Activated CD8-positive, alpha-beta memory T cell treated with anti-CD3 and anti-CD28 coated beads for 24 hours (primary cell): ENCODE measurements around the gene MCOLN2.

Experiments
- DNase-seq: peaks from one replicate; pipeline ENCODE4 v3.0.0-alpha.2; 2020

MCOLN2 gene

GRCh38 chr1:84982395-84982794 lies 14.5 kb downstream of the MCOLN2 start:
- no peak for DNase-seq

GRCh38 chr1:84975035-84975434 lies 21.9 kb downstream of the MCOLN2 start:
- DNase-seq = no peak

- peak; percentile 61 for DNase-seq
Observed at GRCh38 chr1:84973498-84974334, 23.2 kb downstream of the MCOLN2 start.

- DNase-seq = no peak
Observed at GRCh38 chr1:84972377-84972987, 24.4 kb downstream of the MCOLN2 start.

- no peak for DNase-seq
Observed at GRCh38 chr1:84971957-84972356, 25.0 kb downstream of the MCOLN2 start.

DNA sequence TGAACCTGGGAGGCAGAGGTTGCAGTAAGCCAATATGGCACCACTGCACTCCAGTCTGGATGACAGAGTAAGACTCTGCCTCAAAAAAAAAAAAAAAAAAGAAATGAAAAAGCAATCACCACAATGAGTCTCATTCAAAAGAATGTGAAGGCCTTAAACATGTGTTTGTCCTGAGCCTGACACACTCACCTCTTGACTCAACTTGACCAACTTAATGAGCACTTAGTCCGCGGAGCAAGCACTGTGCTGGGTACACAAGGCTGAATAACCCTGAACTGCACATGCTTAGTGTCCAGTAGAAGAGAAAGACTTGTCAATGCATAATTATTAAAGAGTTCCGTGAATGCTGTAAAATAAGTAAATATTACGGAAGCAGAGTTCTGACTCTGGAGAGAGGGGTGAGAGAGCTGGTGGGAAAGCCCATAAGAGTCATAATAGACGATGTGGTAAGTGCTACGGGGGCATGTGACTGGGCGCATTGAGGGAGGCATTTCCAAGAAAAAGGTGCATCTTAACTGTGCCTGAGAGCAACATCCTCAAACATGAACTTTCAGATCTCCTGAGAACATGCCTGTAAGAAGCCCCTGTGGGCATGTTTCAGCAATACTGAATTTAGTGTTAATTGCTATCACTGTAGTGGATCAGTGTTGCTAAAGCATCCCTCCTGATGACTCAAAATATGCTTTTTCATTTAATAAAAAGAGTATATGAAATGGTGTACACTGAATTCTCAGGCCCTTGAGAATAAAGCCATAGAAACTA lies 27.2 kb downstream of the MCOLN2 start:
- DNase-seq = no peak

GRCh38 chr1:84968865-84969264 lies 28.0 kb downstream of the MCOLN2 start:
- no peak for DNase-seq

GRCh38 chr1:84968101-84968500 lies 28.8 kb downstream of the MCOLN2 start:
- DNase-seq = no peak

GRCh38 chr1:84967666-84968065 lies 29.2 kb downstream of the MCOLN2 start:
- no peak for DNase-seq

DNA sequence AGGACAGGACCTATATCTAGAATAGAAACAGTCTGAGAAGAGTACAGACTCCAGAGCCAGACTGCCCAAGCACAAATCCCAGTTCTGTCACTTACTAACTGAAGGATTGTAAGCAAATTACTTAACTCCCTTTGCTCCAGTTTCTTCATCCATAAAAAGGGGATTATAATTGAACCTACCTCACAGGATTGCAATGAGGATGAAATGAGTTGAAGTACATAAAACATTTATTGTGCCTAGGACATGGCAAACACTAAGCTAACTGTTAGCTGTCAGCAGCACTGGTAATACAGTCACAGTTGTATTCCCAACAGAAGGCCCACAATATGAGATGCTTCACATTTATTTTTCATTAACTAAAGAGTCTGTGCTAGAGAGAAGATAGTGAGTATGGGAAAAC lies 33.9 kb downstream of the MCOLN2 start:
- no peak for DNase-seq

- no peak for DNase-seq
Observed at GRCh38 chr1:84961316-84961715, 35.6 kb downstream of the MCOLN2 start.

GRCh38 chr1:84960371-84960770 lies 36.5 kb downstream of the MCOLN2 start:
- DNase-seq = no peak

DNA sequence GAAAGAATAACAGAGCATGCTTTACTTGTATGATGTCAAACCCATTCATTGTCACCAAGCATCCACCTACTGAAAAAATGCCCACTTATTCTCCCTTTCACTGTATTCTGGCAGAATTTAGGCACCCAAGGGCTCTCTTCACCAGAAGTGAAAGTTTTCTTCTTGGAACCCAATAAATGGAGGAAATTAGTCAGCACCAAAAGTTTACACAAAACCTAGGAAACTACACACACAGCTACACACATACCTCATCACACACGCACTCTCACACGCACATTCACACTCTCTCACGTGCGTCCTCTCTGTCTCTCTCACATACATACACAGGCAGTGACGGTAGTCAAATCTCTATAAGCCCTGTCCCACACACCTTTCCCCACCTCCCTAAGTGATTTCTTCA lies 37.6 kb downstream of the MCOLN2 start:
- peak; percentile 68 for DNase-seq

GRCh38 chr1:84957966-84958365 lies 38.9 kb downstream of the MCOLN2 start:
- no peak for DNase-seq

DNA sequence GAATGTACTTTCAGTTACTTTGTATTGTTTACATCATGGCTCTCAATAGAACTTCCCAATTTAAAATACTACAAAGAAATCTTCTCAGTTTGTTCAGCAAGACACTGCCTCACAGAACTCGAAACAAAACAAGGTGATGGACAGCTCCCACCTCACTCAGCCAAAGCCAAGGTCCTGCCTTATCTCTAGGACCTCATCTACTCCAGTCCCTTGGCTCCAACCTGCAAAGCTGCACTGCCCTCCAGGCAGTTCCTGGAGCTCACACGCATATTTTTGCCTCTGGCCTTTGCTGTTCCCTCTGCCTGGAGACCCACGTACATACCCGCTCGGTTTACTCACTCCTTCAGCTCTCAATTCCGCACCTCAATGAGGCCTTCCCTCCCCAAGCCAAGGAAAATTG lies 40.3 kb downstream of the MCOLN2 start:
- DNase-seq = no peak

DNA sequence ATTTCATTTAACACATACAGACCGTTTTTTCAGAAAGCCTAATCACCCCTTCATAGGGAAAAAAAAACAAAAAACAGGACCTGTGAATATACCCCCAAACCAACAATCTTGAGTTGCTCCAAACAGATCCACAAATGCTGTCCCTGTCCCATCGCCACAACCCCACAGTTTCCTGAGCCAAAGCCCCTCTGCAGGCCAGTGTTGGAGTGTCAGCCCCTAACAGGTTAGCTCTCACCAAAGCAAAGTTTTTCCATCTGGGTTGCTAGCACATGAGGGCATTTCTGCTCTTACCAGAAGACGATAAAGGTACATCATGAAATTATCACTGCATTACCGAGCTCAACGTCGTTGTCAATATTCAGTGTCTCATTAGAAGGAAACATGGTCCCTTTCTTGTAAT lies 40.8 kb downstream of the MCOLN2 start:
- no peak for DNase-seq

DNA sequence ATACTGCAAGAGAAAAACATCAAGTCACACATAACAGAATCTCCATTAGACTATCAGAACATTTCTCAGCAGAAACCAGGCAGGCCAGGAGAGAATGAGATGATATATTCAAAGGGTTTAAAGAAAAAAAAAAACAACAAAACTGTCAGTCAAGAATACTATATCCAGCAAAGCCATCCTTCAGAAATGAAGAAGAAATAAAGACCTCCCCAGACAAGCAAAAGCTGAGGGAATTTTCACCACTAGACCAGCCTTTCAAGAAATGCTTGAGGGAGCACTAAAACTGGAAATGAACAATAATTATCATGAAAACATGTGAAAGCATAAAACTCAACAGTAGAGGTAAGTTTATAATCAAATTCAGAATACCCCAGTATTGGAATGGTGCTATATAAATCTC lies 47.2 kb downstream of the MCOLN2 start:
- no peak for DNase-seq

DNA sequence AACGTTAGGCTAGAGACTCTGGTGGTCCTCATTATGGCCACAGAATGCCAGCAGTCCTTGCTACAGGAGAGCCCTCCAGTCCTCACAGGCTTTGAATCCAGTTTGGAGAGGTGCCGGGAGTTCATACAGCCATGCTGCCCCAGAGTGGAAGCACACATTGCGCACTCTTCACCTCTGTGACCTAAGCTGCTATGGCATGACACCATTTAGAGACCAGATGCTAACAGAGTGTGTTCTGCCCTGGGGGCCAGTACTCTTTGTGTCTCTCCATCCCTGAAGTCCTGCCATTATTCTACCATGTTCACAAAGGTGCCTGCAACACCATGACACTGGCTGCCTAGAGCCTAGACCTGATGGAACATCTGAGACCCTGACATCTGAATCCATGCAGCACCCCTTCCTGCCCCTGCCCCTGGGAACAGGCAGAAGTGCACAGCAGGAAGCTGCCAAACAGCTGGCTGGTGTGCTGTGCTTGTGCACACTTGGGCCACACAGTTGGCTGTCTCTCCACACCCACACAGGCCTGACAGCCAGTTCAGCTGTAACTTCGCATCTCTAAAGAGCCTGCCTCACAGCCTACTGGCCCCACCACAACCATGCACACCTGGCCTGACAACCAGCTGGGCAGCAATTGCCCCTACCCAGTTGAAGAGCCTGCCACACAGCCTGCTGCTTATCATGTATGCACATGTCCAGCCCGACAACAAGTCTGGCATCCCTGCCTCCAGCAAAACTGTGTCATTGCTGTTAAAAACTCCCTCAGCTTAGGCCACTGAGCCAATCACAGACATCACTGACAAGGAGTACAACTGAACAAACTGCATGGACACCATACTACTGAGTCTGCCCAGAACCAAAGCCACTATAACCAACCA lies 49.1 kb downstream of the MCOLN2 start:
- no peak for DNase-seq

DNA sequence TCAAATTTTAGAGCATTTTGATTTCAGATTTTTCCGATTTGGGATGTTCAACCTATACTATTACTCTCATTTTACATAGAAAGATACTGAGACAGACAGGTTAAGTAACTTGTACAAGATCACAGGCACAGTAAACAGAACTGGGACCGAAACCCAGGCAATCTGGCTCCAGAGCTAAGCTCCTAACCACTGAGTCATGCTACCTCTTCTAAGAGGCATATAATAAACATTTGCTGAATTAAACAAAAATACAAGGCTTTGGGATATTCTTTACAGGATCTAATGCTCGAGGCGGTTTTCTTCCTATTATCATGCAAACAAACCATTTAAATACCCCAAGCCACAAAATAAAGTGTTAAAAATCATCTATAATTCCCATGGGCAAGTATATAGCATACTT lies 50.3 kb downstream of the MCOLN2 start:
- DNase-seq = no peak

DNA sequence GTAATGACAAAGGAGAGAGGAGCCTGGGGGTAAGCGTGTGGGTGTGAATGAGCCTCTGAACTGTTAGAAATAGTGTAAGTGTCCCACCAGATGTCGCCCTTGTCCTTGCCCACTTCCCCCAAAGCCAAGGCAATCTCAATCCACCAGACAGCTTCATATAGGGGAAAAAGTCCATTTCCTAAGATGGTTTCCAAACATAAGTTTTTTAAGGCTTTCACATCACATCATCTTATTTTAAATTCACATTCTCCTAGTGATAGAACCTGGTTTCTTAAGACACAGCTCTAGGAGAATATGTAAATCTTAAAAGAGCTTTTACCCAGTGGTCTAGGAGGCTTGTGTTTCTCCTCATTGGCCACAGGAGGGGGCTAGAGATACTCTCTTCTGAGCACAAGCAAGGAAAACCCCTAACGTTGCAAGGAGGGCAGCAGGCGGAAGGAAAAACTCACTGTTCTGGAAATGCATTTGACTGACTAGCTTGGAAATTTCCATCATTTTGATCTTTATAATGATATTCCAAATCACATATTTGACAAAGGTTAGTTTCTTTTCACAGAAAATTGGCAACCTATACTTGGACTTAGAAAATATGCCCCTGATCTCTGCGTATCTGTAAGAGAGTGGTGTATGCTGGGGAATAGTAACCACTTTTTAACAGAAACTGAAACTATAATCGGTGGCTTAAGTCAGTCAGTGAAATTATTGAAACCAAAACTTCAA lies 52.0 kb downstream of the MCOLN2 start:
- DNase-seq = peak; percentile 75

GRCh38 chr1:84941843-84942242 lies 55.1 kb downstream of the MCOLN2 start:
- no peak for DNase-seq

GRCh38 chr1:84940481-84940880 lies 56.4 kb downstream of the MCOLN2 start:
- DNase-seq = no peak
